Measurements from ENCODE around the gene REEP3. TPM values are rescaled to one million over a fixed set of nuclear protein-coding genes. Genes with fewer than 3 reads are reported as not detected.

Gene REEP3
- total RNA-seq, 1 experiment from 2014 or later = 94.7 TPM

DNA sequence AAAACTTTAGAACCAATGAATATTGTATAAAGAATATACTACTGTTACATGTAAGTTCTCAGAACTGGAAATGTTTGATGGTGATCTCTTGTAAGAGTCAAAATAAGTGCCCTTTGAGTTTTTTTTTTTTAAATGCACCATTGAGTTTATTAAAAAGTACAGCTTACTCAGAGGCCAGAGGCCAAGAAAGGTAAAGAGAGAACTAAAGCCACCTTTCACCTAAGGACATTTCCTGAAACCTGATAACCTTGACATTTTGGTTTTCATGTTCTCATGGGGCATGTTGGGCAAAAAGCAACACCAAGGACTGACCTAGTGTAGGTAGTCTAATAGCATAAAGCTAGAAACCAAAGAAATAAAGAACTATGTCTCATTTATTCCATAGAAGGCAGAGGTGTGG is 27.7 kb downstream of the REEP3 start:
- CTCF ChIA-PET = interaction anchor here (1.4 kb wide), 1 partner anchor 9 kb away, joined by 7 read pairs; no protein-coding TSS in a partner anchor
- intact Hi-C loops (cut with micrococcal nuclease; ENCODE audit: unreplicated experiment) = no loop called here
- peak overlapping the region; percentile 22 for H3K27ac Mint-ChIP-seq (ENCODE audit: unreplicated experiment)
- TF ChIP-seq, protein P1, sequence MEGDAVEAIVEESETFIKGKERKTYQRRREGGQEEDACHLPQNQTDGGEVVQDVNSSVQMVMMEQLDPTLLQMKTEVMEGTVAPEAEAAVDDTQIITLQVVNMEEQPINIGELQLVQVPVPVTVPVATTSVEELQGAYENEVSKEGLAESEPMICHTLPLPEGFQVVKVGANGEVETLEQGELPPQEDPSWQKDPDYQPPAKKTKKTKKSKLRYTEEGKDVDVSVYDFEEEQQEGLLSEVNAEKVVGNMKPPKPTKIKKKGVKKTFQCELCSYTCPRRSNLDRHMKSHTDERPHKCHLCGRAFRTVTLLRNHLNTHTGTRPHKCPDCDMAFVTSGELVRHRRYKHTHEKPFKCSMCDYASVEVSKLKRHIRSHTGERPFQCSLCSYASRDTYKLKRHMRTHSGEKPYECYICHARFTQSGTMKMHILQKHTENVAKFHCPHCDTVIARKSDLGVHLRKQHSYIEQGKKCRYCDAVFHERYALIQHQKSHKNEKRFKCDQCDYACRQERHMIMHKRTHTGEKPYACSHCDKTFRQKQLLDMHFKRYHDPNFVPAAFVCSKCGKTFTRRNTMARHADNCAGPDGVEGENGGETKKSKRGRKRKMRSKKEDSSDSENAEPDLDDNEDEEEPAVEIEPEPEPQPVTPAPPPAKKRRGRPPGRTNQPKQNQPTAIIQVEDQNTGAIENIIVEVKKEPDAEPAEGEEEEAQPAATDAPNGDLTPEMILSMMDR (IDR thresholded peaks at IDR 0.05; ENCODE audit: unreplicated experiment) = no peak
- DNase-seq = no peak
- BruUV-seq (replicated peaks) = no TSS peak
- H3K4me1 Mint-ChIP-seq (ENCODE audit: low read depth, unreplicated experiment) = peaks cover 65% of the 10 kb centered on the region
- H3K9me3 Mint-ChIP-seq (ENCODE audit: low read depth, unreplicated experiment) = no peaks in the 10 kb centered on the region
- H3K27me3 Mint-ChIP-seq (ENCODE audit: unreplicated experiment) = no peaks in the 10 kb centered on the region
- peaks cover 27% of the 10 kb centered on the region for H3K36me3 Mint-ChIP-seq (ENCODE audit: insufficient read depth, unreplicated experiment)
- H3K4me3 Mint-ChIP-seq (ENCODE audit: low read depth, unreplicated experiment) = no peak overlapping the region

DNA sequence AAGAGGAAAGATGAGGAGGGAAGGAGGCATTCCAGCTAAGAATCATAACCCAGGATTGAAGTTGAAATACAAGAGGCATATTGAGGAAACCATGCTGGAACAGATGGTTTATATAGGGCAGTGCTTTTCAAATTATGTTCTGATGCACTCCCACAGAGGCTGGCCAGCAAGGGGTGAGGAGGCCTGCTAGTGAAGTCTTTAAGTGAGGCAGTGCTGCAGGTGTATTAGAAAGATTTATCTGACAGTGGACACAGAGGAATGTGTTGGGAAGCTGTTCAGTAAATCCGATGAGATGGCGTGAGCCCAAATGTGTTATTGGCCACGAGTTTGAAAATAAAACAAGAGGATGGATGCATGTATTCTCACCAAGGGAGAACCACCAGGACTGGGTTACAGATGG is 28.6 kb downstream of the REEP3 start:
- Mint-ChIP-seq H3K27me3 (ENCODE audit: unreplicated experiment) (no peaks in the 10 kb centered on the region), H3K36me3 (ENCODE audit: insufficient read depth, unreplicated experiment) (peaks cover 30% of the 10 kb centered on the region), H3K9me3 (ENCODE audit: low read depth, unreplicated experiment) (no peaks in the 10 kb centered on the region), H3K27ac (ENCODE audit: unreplicated experiment) (peak overlapping the region; percentile 22), H3K4me1 (ENCODE audit: low read depth, unreplicated experiment) (peaks cover 65% of the 10 kb centered on the region), H3K4me3 (ENCODE audit: low read depth, unreplicated experiment) (no peak overlapping the region)
- BruUV-seq (replicated peaks) = no TSS peak
- DNase-seq = no peak
- TF ChIP-seq, protein P1 (IDR thresholded peaks at IDR 0.05; ENCODE audit: unreplicated experiment) = no peak
- intact Hi-C loops (cut with micrococcal nuclease; ENCODE audit: unreplicated experiment) = no loop called here
- CTCF ChIA-PET = no interaction called here

DNA sequence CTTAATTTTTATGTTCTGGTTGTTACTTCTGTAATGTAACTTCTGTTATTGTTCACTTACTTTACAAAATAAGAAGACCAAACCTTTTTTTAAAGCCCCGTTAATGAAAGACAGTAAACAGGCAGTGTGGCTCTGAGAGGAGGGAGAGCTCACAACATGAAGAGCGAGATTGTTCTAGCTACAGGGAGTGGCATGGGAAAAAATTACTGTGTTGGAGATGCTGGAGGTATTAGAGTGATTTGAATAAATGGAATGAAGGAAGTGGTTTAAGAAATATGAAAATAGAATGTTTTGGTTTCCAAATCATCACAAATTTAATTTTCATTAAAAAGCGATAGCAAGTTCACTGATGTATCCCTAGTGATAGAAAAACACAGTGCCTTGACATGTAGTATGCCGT is 31.8 kb downstream of the REEP3 start:
- no TSS peak for BruUV-seq (replicated peaks)
- Mint-ChIP-seq H3K9me3 (ENCODE audit: low read depth, unreplicated experiment) (no peaks in the 10 kb centered on the region), H3K4me3 (ENCODE audit: low read depth, unreplicated experiment) (peak overlapping the region; percentile 56), H3K36me3 (ENCODE audit: insufficient read depth, unreplicated experiment) (peaks cover 24% of the 10 kb centered on the region), H3K27ac (ENCODE audit: unreplicated experiment) (peak overlapping the region; percentile 98), H3K27me3 (ENCODE audit: unreplicated experiment) (no peaks in the 10 kb centered on the region), H3K4me1 (ENCODE audit: low read depth, unreplicated experiment) (peaks cover 64% of the 10 kb centered on the region)
- CTCF ChIA-PET = interaction anchor here (0.5 to 2.0 kb wide), 5 partner anchors 66 to 1025 kb away, joined by 3 to 5 read pairs (median 4); partner anchors contain the start of gene JMJD1C
- TF ChIP-seq, protein P1 (IDR thresholded peaks at IDR 0.05; ENCODE audit: unreplicated experiment) = no peak
- DNase-seq = peak; percentile 70
- intact Hi-C loops (cut with micrococcal nuclease; ENCODE audit: unreplicated experiment) = no loop called here

DNA sequence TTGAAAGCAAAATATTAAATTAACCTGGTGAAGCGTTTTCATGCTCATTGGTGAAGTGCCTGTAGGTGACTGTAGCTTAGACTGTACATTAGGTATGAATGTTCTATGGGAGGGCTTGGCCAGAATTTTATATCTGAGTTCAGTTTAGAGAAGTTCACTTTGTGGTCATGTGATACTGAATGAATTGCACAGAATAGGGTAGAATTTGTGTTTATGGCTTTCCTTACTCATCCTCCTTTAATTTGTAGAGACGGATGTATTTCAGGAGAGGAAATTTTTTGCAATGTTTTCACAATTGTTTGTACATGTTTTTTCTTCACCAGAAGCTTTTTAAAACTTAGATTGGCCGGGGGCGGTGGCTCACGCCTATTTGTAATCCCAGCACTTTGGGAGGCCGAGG is 32.3 kb downstream of the REEP3 start:
- Mint-ChIP-seq H3K4me3 (ENCODE audit: low read depth, unreplicated experiment) (peak overlapping the region; percentile 56), H3K36me3 (ENCODE audit: insufficient read depth, unreplicated experiment) (peaks cover 24% of the 10 kb centered on the region), H3K27me3 (ENCODE audit: unreplicated experiment) (no peaks in the 10 kb centered on the region), H3K4me1 (ENCODE audit: low read depth, unreplicated experiment) (peaks cover 66% of the 10 kb centered on the region), H3K9me3 (ENCODE audit: low read depth, unreplicated experiment) (no peaks in the 10 kb centered on the region), H3K27ac (ENCODE audit: unreplicated experiment) (peak overlapping the region; percentile 98)
- CTCF ChIA-PET = interaction anchor here (0.6 to 2.0 kb wide), 5 partner anchors 66 to 1025 kb away, joined by 3 to 5 read pairs (median 3); partner anchors contain the start of gene JMJD1C
- intact Hi-C loops (cut with micrococcal nuclease; ENCODE audit: unreplicated experiment) = no loop called here
- TF ChIP-seq, protein P1 (IDR thresholded peaks at IDR 0.05; ENCODE audit: unreplicated experiment) = no peak
- no peak for DNase-seq
- BruUV-seq (replicated peaks) = no TSS peak

Data from Calu3 (cell line).